COLO668 (cell line): ENCODE results near the gene DISP3.

Experiments
- DNase-seq: peaks from one replicate; lab custom pipeline; 2025; ENCODE audit not compliant: unreplicated experiment; lab: John Stamatoyannopoulos, UW

The DISP3 gene

GRCh38 chr1:11461531-11462137, 17.3 kb upstream of the DISP3 start:
- DNase-seq, result no peak

- no peak for DNase-seq
Measured at GRCh38 chr1:11462224-11462923, 16.6 kb upstream of the DISP3 start.

DNA sequence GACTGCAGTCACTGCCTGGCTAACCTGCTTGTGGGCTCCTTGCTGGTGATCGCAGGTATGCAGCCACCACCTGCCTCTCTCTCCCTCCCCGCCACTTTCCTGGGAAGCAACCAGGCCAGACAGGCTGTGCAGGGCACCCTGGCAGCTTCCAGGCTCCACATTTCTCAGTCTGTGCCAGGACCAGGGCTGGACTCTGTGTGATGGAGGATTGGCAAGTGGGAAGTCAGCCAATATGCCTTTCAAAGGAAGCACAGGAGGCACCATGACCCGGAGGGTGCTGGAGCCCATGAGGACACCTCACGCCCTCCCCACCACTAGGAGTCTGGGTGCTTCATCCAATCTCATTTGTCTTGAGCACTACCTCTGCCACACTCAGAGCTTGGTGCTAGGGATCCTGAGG, 15.8 kb upstream of the DISP3 start:
- DNase-seq, result no peak

DNA sequence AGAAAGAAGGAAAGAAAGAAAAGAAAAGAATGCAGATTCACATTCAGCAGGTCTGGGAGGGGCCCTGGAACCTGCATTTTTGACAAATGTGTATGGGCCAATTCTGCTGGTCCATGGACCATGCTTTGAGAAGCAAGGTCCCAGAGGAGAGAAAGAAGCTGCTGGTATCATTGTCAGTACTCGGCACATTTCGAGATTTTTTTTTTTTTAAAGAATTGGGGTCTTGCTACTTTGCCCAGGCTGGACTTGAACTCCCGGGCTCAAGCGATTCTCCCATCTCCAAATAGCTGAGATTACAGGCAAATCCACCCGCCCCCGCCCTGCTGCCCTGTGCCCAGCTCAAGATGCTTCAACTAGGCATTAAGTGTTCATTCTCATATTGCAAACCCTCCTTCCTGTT, 13.6 kb upstream of the DISP3 start:
- DNase-seq, result no peak

- no peak for DNase-seq
Measured at GRCh38 chr1:11466416-11466815, 12.5 kb upstream of the DISP3 start.

DNA sequence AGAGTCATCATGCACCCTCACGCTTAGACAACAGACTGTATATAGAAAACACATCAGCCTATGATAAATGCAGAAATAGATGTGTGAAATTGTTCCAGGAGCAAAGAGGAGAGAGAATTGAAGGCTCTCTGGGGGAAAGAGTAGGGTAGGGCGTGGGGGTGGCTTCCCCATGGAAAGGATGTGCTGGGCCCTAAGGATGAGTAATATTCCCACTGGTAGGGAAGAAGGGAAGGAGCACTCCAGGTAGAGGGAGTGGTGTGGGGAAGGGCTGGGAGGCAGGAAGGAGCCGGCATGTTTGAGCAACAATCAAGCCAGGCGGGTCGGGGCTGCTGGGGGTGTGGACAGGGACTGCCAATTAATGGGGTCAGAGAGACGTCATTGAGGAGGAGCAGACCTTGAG, 10.1 kb upstream of the DISP3 start:
- DNase-seq, result no peak

DNA sequence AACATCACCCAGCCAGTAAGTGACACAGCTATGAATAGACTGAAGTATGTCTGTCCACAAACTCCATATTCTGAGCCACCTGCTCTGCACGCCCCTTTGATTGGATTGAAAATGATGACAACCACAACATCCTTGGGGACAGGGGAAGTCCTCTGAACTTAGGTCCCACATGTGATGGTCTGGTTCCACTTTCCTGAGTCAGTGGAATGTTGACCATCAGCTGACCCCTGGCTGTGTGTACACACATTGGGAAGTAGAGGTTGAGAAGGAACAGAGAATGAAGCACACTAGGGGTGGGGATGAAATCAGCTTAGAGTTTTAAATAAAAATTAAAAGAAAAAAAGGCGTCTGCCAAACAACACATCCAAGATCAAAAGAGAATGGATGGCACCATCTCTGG, 8.0 kb upstream of the DISP3 start:
- no peak for DNase-seq

DNA sequence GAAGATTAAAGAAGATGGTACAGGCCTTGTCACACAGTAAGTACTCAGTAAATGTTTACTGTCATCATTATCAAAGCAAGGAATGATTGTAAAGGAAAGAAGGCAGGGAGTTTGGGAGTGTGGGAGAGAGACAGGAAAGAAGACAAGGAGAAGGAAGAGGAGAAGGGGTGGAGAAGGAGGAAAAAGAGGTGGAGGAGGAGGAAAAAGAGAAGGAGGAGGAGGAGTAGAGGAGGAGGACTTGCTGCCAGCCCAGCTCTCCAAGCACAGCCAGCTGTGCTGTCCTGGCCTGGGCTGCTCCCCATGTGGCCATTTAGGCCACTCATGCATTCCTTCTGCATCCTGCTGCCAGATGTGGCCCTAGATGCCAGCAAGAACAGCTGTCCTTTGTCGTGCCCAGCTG, 7.5 kb upstream of the DISP3 start:
- no peak for DNase-seq

DNA sequence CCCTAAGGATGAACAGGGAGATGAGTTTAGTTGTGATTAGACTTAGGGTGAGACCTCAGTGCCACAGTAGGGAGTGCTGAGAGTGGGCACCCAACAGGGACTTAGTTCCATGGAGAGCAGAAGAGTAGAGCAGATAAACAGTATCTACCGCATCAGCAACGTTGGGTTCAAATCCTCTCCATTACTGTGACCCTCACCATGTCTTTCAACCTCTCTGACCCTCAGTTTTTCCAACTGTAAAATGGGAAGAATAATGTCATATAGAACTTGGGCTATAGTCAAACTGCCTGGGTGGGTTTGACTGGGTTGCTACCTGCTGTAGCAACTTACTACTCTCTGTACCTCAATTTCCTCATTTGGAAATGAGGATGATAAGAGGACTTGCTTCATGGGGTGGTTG, 6.7 kb upstream of the DISP3 start:
- DNase-seq, result no peak

GRCh38 chr1:11472741-11473140, 6.2 kb upstream of the DISP3 start:
- DNase-seq, result no peak

DNA sequence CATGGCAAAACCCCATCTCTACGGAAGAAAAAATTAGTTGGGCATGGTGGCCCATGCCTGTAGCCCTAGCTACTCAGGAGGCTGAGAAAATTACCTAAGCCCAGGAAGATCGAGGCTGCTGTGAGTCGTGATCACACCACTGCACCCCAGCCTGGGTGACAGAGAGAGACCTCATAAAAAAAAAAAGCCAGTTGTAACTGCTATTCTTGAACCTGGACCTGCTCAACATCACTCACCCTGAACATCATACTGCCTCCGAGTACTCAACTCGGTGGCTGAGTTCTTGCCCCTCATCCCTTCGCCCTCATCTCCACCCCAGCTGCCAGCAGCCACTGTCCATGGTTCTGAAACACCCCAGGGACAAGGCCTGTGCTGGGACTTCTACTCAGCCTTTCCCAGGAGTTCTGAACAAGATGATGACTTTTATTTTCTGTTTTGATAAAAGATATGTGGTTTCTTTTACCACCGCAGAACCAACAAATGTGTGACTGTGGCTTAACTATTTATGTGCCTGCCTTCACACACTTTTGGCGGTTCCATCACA, 5.4 kb upstream of the DISP3 start:
- DNase-seq, result no peak

GRCh38 chr1:11474826-11475225, 4.1 kb upstream of the DISP3 start:
- no peak for DNase-seq

DNA sequence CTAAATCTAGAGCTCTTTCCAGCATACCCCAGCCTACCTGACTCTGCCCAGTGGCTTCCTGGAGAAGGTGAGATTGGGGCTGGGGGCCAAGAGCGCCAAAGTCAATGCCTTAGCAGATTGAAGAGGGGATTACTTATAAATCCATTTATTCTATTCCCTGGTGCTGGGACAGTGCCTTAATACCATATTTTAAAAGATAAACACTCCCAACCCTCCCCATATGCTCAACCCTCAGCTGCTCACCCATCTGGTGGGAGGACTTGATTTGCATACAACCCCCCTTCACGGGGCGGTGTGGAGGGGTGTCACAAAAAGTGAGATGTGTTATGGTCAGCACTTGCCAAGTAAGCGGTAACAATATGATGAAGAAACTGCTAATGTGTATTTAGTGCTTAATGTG, 3.2 kb upstream of the DISP3 start:
- DNase-seq, result no peak

GRCh38 chr1:11479375-11479979, 522 bp downstream of the DISP3 start:
- no peak for DNase-seq

GRCh38 chr1:11481019-11481418, 2.1 kb downstream of the DISP3 start:
- no peak for DNase-seq

DNA sequence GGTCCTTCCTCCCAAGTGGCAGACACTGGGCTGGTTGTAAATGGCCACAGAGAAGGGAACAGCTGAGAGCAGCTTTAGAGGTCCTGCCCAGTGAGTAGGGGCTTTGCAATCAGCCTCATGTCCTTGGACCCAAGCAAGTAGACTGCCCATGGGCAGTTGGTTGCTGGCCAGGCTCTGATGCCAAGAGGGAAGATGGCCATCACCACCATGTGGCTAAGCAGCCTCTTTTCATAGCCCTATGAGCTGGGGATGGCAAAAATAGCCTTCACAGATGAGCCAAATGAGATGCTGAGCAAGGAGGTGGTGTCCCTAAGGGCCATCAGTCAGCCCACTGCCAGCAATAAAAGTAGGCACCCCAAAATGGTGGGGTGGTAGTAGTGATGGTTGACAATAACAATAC, 3.2 kb downstream of the DISP3 start:
- DNase-seq, result no peak

GRCh38 chr1:11482701-11483479, 3.9 kb downstream of the DISP3 start:
- no peak for DNase-seq

DNA sequence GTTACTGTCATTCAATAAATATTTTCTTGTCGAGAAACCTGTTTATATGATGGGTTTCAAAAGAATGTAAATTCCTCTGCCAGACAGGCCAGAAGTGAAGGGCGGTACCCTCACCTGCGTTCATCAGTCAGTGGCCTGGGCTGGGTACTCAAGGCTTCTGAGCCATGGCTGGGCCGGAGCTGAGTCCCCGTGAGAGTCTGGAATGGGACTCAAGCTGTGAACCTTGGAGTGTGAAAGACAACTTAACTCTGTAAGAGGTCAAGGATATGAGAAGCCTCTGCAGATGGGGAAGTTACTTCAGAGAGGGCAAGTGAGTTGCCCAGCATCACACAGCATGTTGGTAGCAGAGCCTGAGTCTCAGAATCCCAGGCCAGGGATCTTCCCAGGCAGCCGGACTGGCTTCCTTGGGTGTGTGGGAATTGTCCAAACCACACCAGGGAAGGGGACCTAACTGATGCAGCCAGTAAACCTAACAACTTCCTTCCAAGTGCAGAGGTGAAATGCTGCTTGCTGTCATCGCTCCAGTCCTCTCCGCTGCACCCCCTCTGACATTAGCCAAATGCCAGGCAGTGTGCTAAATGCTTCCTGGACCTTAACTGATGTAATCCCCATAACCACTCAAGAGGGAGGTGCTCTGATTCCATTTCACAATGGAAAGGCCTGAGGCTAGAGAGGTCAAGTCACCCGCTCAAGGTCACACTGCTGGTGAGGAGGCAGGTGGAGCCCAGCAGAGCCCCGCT, 4.8 kb downstream of the DISP3 start:
- no peak for DNase-seq

GRCh38 chr1:11484321-11484655, 5.3 kb downstream of the DISP3 start:
- DNase-seq, result no peak

GRCh38 chr1:11485191-11485590, 6.2 kb downstream of the DISP3 start:
- no peak for DNase-seq
